T-helper 17 cell (primary cell): ENCODE measurements around the gene XYLT2. TPM values are rescaled to one million over a fixed set of nuclear protein-coding genes. Genes with fewer than 3 reads are reported as not detected.

ENCODE experiments used
- ATAC-seq: fragments of 150-1000 bp; cut with Tn5 transposase; 2 replicates; pipeline ENCODE4 v1.10.0; 2021; ENCODE audit warnings: mild to moderate bottlenecking, moderate library complexity
- DNase-seq, 3 donors: peaks; one replicate each; pipeline versions ENCODE4 v3.0.0 to v3.0.0-alpha.2; 2020 to 2021
- H3K9me3 ChIP-seq: one replicate; pipeline ENCODE4 v1.7.0; 2013; ENCODE audit warnings: low read length, mild to moderate bottlenecking; ENCODE audit not compliant: control insufficient read depth, poor library complexity, severe bottlenecking
- H3K27ac Mint-ChIP-seq: one replicate; pipeline ENCODE4 v1.8.0; 2022; ENCODE audit warnings: mild to moderate bottlenecking, moderate library complexity, mixed read lengths
- H3K27me3 Mint-ChIP-seq: one replicate; pipeline ENCODE4 v1.8.0; 2022; ENCODE audit warnings: mixed read lengths
- H3K36me3 Mint-ChIP-seq: one replicate; pipeline ENCODE4 v1.8.0; 2022; ENCODE audit warnings: low read depth, mixed read lengths
- H3K4me1 Mint-ChIP-seq: one replicate; pipeline ENCODE4 v1.8.0; 2022; ENCODE audit warnings: mild to moderate bottlenecking, mixed read lengths
- H3K4me3 Mint-ChIP-seq: one replicate; pipeline ENCODE4 v1.8.0; 2022; ENCODE audit warnings: mild to moderate bottlenecking, moderate library complexity, mixed read lengths
- total RNA-seq, 4 donors: library from RNA in 2 of 4; stranded (reverse) in 2 of 4; gene quantifications; one replicate each; pipeline ENCODE4 v1.2.3 and lab custom pipeline; 2022 to 2026

Gene XYLT2
- total RNA-seq, 2 donors from 2014 or later: 19.2 to 20.4 TPM

- no peak for ATAC-seq
- no peak overlapping the region for H3K27ac Mint-ChIP-seq
- H3K4me3 Mint-ChIP-seq: no peak overlapping the region
- H3K4me1 Mint-ChIP-seq: peaks cover 14% of the 10 kb centered on the region
- DNase-seq: no peak
- peaks cover 5% of the 10 kb centered on the region for H3K36me3 Mint-ChIP-seq
- no peaks in the 10 kb centered on the region for H3K27me3 Mint-ChIP-seq
- H3K9me3 ChIP-seq: no peaks in the 10 kb centered on the region
Observed at GRCh38 chr17:50365649-50366393, 19.9 kb downstream of the XYLT2 start.

GRCh38 chr17:50367401-50367800, 21.5 kb downstream of the XYLT2 start:
- no peak overlapping the region for H3K4me3 Mint-ChIP-seq
- DNase-seq (no peak), ATAC-seq (no peak)
- H3K9me3 ChIP-seq: no peaks in the 10 kb centered on the region
- peaks cover 5% of the 10 kb centered on the region for H3K36me3 Mint-ChIP-seq
- no peaks in the 10 kb centered on the region for H3K27me3 Mint-ChIP-seq
- no peak overlapping the region for H3K27ac Mint-ChIP-seq
- H3K4me1 Mint-ChIP-seq: peaks cover 19% of the 10 kb centered on the region

- H3K36me3 Mint-ChIP-seq: peaks cover 9% of the 10 kb centered on the region
- DNase-seq: no peak
- H3K4me1 Mint-ChIP-seq: peaks cover 27% of the 10 kb centered on the region
- no peak for ATAC-seq
- no peak overlapping the region for H3K27ac Mint-ChIP-seq
- peak overlapping the region; percentile 31 for H3K4me3 Mint-ChIP-seq
- H3K27me3 Mint-ChIP-seq: no peaks in the 10 kb centered on the region
- no peaks in the 10 kb centered on the region for H3K9me3 ChIP-seq
Observed at GRCh38 chr17:50370052-50370451, 24.1 kb downstream of the XYLT2 start.

- Mint-ChIP-seq H3K27ac (peak overlapping the region; percentile 97), H3K36me3 (peaks cover 9% of the 10 kb centered on the region), H3K4me1 (peaks cover 27% of the 10 kb centered on the region), H3K27me3 (no peaks in the 10 kb centered on the region), H3K4me3 (peak overlapping the region; percentile 99)
- H3K9me3 ChIP-seq: no peaks in the 10 kb centered on the region
- ATAC-seq (no peak), DNase-seq (no peak)
Observed at GRCh38 chr17:50371526-50371925, 25.6 kb downstream of the XYLT2 start.

GRCh38 chr17:50372222-50372757, 26.4 kb downstream of the XYLT2 start:
- peaks cover 9% of the 10 kb centered on the region for H3K36me3 Mint-ChIP-seq
- no peak for DNase-seq
- H3K27me3 Mint-ChIP-seq: no peaks in the 10 kb centered on the region
- peaks cover 27% of the 10 kb centered on the region for H3K4me1 Mint-ChIP-seq
- ATAC-seq: no peak
- H3K9me3 ChIP-seq: no peaks in the 10 kb centered on the region
- H3K4me3 Mint-ChIP-seq: peak overlapping the region; percentile 99
- peak overlapping the region; percentile 97 for H3K27ac Mint-ChIP-seq

- H3K4me3 Mint-ChIP-seq: peak within 1 kb of the TSS; percentile 99
- H3K27ac Mint-ChIP-seq: peak within 1 kb of the TSS; percentile 97
- H3K36me3 Mint-ChIP-seq: peaks cover 7% of the 10 kb centered on the region
- H3K9me3 ChIP-seq: no peaks in the 10 kb centered on the region
- peaks cover 25% of the 10 kb centered on the region for H3K4me1 Mint-ChIP-seq
- no peaks in the 10 kb centered on the region for H3K27me3 Mint-ChIP-seq
- ATAC-seq (peak; percentile 93), DNase-seq (peak; percentile 67 to 72 (median 68))
Observed at GRCh38 chr17:50372758-50373556, 27.0 kb downstream of the XYLT2 start, which contains the start of the genes EME1 and MRPL27. EME1 (plus strand) TSS chr17:50373229; CDS start chr17:50375209, 1,980 bp downstream. MRPL27 (minus strand) TSS chr17:50373184; CDS start chr17:50373170, 14 bp downstream.

- H3K9me3 ChIP-seq: no peaks in the 10 kb centered on the region
- Mint-ChIP-seq H3K4me3 (peak overlapping the region; percentile 99), H3K27ac (peak overlapping the region; percentile 97), H3K36me3 (peaks cover 4% of the 10 kb centered on the region), H3K4me1 (peaks cover 25% of the 10 kb centered on the region), H3K27me3 (no peaks in the 10 kb centered on the region)
- ATAC-seq: no peak
- DNase-seq: no peak
Observed at GRCh38 chr17:50373705-50374104, 27.8 kb downstream of the XYLT2 start.

GRCh38 chr17:50375858-50376538, 30.1 kb downstream of the XYLT2 start:
- H3K36me3 Mint-ChIP-seq: peaks cover 4% of the 10 kb centered on the region
- ATAC-seq: no peak

GRCh38 chr17:50379351-50380132, 33.6 kb downstream of the XYLT2 start:
- Mint-ChIP-seq H3K4me1 (no peaks in the 10 kb centered on the region), H3K4me3 (peak overlapping the region; percentile 19), H3K36me3 (no peaks in the 10 kb centered on the region), H3K27ac (no peak overlapping the region), H3K27me3 (no peaks in the 10 kb centered on the region)
- ATAC-seq (no peak), DNase-seq (no peak)
- H3K9me3 ChIP-seq: no peaks in the 10 kb centered on the region

More at GRCh38 chr17:50375858-50376538, 30.1 kb downstream of the XYLT2 start:
- Mint-ChIP-seq H3K27ac (peak overlapping the region; percentile 29), H3K27me3 (no peaks in the 10 kb centered on the region), H3K4me3 (no peak overlapping the region), H3K4me1 (peaks cover 22% of the 10 kb centered on the region)
- DNase-seq: no peak
- H3K9me3 ChIP-seq: no peaks in the 10 kb centered on the region

- DNase-seq: no peak
- Mint-ChIP-seq H3K4me1 (peaks cover 3% of the 10 kb centered on the region), H3K27me3 (no peaks in the 10 kb centered on the region), H3K4me3 (no peak overlapping the region), H3K27ac (no peak overlapping the region), H3K36me3 (peaks cover 4% of the 10 kb centered on the region)
- H3K9me3 ChIP-seq: no peaks in the 10 kb centered on the region
- ATAC-seq: peak; percentile 8
Observed at GRCh38 chr17:50380369-50381259, 34.7 kb downstream of the XYLT2 start.

- ATAC-seq (no peak), DNase-seq (no peak)
- Mint-ChIP-seq H3K36me3 (peaks cover 4% of the 10 kb centered on the region), H3K4me3 (no peak overlapping the region), H3K27ac (no peak overlapping the region), H3K27me3 (no peaks in the 10 kb centered on the region), H3K4me1 (peaks cover 3% of the 10 kb centered on the region)
- H3K9me3 ChIP-seq: no peaks in the 10 kb centered on the region
Observed at GRCh38 chr17:50381260-50381815, 35.4 kb downstream of the XYLT2 start.
